ENCODE results near the gene PI4KA. TPM values are rescaled to one million over a fixed set of nuclear protein-coding genes. Genes with fewer than 3 reads are reported as not detected.
A peak's percentile ranks its signal among the peaks of the same experiment; 100 is the strongest.

The PI4KA gene
- total and polyA plus RNA-seq, 2 of the 13 experiments (the other 11 are each of a cell fraction or from before 2014, with no cell fraction given) = 27.4 to 56.4 TPM

DNA sequence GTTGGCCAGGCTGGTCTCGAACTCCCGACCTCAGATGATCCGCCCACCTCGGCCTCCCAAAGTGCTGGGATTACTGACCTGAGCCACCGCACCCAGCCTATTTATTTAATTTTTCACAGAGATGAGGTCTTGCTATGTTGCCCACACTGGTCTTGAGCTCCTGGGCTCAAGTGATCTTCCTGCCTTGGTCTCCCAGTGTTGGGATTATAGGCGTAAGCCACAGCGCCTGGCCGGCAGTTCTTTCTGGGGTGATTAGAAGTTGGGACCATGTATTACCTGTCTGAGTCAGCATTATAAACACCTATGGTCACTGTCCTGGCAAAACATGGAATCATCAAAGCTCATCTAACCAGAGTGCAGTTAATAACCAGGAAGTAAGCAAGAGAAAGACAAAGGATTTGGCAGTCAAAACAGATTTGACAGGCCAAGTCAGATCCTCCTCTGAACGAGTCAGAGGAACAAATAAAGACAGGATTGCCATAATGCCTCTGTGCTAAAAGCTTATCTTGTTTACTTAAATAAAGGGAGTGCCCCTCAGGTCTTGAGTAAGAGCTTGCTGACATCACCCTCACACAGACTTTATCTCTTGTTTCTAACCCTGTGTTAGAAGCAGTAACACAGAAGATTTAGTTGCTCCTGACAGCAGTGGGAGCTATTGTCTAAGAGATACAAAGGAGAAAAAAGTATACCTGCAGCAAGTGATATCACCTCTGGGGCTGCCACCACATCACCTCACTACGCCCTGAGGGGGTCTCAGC, 81.0 kb downstream of the PI4KA start (continued):
- no peak for TF ChIP-seq ATF5 (CRISPR knock-in tag; IDR thresholded peaks at IDR 0.05; ENCODE audit: low read depth)
- no peak for TF ChIP-seq XBP1 (CRISPR knock-in tag; IDR thresholded peaks at IDR 0.05)
- TF ChIP-seq TCF7L2 (IDR thresholded peaks at IDR 0.05; ENCODE audit: low read depth, low read length) = no peak; the same call in 1 of the 2 replicates
- no peak for TF ChIP-seq HNRNPH1 (optimal IDR thresholded peaks at IDR 0.05; ENCODE audit: low read depth, low read length)
- TF ChIP-seq ZNF570 (CRISPR knock-in tag; IDR thresholded peaks at IDR 0.05; ENCODE audit: borderline replicate concordance) = no peak
- no peak for TF ChIP-seq RELA (CRISPR knock-in tag; IDR thresholded peaks at IDR 0.05)
- TF ChIP-seq, protein P1, sequence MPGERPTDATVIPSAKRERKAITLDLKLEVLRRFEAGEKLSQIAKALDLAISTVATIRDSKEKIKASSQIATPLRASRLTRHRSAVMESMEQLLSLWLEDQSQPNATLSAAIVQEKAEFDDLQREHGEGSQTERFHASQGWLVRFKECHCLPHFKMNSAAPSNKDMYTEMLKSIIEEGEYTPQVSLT (CRISPR knock-in tag; IDR thresholded peaks at IDR 0.05; ENCODE audit: borderline replicate concordance, low read depth) = no peak
- no peak for TF ChIP-seq IKZF4 (CRISPR knock-in tag; IDR thresholded peaks at IDR 0.05; ENCODE audit: borderline replicate concordance, low read depth, not compliant biosample characterization)
- no peak for TF ChIP-seq NPAS2 (CRISPR knock-in tag; IDR thresholded peaks at IDR 0.05; ENCODE audit: borderline replicate concordance)
- TF ChIP-seq, protein P2, sequence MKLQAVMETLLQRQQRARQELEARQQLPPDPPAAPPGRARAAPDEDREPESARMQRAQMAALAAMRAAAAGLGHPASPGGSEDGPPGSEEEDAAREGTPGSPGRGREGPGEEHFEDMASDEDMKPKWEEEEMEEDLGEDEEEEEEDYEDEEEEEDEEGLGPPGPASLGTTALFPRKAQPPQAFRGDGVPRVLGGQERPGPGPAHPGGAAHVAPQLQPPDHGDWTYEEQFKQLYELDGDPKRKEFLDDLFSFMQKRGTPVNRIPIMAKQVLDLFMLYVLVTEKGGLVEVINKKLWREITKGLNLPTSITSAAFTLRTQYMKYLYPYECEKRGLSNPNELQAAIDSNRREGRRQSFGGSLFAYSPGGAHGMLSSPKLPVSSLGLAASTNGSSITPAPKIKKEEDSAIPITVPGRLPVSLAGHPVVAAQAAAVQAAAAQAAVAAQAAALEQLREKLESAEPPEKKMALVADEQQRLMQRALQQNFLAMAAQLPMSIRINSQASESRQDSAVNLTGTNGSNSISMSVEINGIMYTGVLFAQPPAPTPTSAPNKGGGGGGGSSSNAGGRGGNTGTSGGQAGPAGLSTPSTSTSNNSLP (IDR thresholded peaks at IDR 0.05; ENCODE audit: low read depth, low read length) = peak; percentile 97
- no peak for TF ChIP-seq ETS1 (CRISPR knock-in tag; IDR thresholded peaks at IDR 0.05)
- TF ChIP-seq MED13 (CRISPR knock-in tag; IDR thresholded peaks at IDR 0.05) = no peak; the same call in 1 of the 2 replicates
- 0 out of 2 replicates have a peak, but pooled peaks have one; percentile 75 for TF ChIP-seq ZNF275 (CRISPR knock-in tag; IDR thresholded peaks at IDR 0.05; ENCODE audit: borderline replicate concordance)
- TF ChIP-seq SP1 (IDR thresholded peaks at IDR 0.05) = no peak
- TF ChIP-seq SP1 (CRISPR knock-in tag; IDR thresholded peaks at IDR 0.05) = peak; percentile 17; the same call in 1 of the 2 replicates
- TF ChIP-seq, protein P3, sequence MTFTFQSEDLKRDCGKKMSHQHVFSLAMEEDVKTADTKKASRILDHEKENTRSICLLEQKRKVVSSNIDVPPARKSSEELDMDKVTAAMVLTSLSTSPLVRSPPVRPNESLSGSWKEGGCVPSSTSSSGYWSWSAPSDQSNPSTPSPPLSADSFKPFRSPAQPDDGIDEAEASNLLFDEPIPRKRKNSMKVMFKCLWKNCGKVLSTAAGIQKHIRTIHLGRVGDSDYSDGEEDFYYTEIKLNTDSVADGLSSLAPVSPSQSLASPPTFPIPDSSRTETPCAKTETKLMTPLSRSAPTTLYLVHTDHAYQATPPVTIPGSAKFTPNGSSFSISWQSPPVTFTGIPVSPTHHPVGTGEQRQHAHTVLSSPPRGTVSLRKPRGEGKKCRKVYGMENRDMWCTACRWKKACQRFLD (CRISPR knock-in tag; IDR thresholded peaks at IDR 0.05; ENCODE audit: borderline replicate concordance) = no peak
- no peak for TF ChIP-seq SNAPC5 (CRISPR knock-in tag; IDR thresholded peaks at IDR 0.05; ENCODE audit: borderline replicate concordance)
- TF ChIP-seq SMARCC2 (IDR thresholded peaks at IDR 0.05) = peak; percentile 97; the same call in 1 of the 2 replicates
- peak; percentile 69; the same call in 1 of the 2 replicates for TF ChIP-seq ZNF12 (CRISPR knock-in tag; IDR thresholded peaks at IDR 0.05)
- TF ChIP-seq SMAD9 (CRISPR knock-in tag; IDR thresholded peaks at IDR 0.05) = no peak
- TF ChIP-seq TAF1 (CRISPR knock-in tag; IDR thresholded peaks at IDR 0.05) = no peak; the same call in 1 of the 2 replicates

Measured in HepG2 (cell line).